Stomach (tissue), 9 donors: ENCODE results near the gene EXOC1L. TPM values are rescaled to one million over a fixed set of nuclear protein-coding genes. Genes with fewer than 3 reads are reported as not detected.

ENCODE experiments used
- DNase-seq, 2 donors: peaks; one replicate each; pipeline versions ENCODE4 v3.0.0 to v3.0.0-alpha.2; 2013 to 2019
- H3K27ac ChIP-seq, 5 donors: fragments of 200-600 bp in 4 of 5; sonication (generic) in 4 of 5; one replicate each; pipeline ENCODE4 v1.5.1; 2013 to 2019; ENCODE audit warnings: mild to moderate bottlenecking in 1 of 5, moderate library complexity in 1 of 5
- H3K27me3 ChIP-seq, 3 donors: fragments of 200-600 bp; sonication (generic); one replicate each; pipeline ENCODE4 v1.5.1; 2017 to 2019; ENCODE audit warnings: mixed run types in 1 of 3
- H3K36me3 ChIP-seq, 4 donors: fragments of 200-600 bp; sonication (generic); 1 replicate in 3 of 4; 2 replicates in 1 of 4; pipeline ENCODE4 v1.5.1; 2016 to 2019
- H3K4me1 ChIP-seq, 4 donors: fragments of 200-600 bp; sonication (generic); one replicate each; pipeline ENCODE4 v1.5.1; 2016 to 2019
- H3K4me3 ChIP-seq, 4 donors: fragments of 200-600 bp; sonication (generic) in 3 of 4; one replicate each; pipeline ENCODE4 v1.5.1; 2016 to 2019; ENCODE audit warnings: mild to moderate bottlenecking in 1 of 4
- H3K9me3 ChIP-seq, 4 donors: fragments of 200-600 bp; sonication (generic); one replicate each; pipeline ENCODE4 v1.5.1; 2016 to 2019
- EP300 ChIP-seq: sonication (generic); formaldehyde crosslinking; IDR thresholded peaks from one replicate; pipeline ENCODE4 v1.6.1; 2017; ENCODE audit warnings: antibody characterized with exemption
- POLR2A ChIP-seq, 4 donors: fragments of 450-650 bp; IDR thresholded peaks; one replicate each; pipeline ENCODE4 v1.6.1; 2016; ENCODE audit warnings: antibody characterized with exemption in 4 of 4, control low read depth in 2 of 4, mild to moderate bottlenecking in 1 of 4, moderate library complexity in 1 of 4
- POLR2AphosphoS5 ChIP-seq, 3 donors: sonication (generic); formaldehyde crosslinking; IDR thresholded peaks; one replicate each; pipeline ENCODE4 v1.6.1; 2016; ENCODE audit warnings: antibody characterized with exemption in 3 of 3
- WGBS, 5 donors: extraction: QIAGEN DNeasy Blood & Tissue Kit in 3 of 5; methylation state at CpG; one replicate each; pipeline versions ENCODE4 v1.1.5 to v1.1.7; 2013 to 2018; 5-methylcytosine and 5-hydroxymethylcytosine counted together
- intact Hi-C: fragments of 100-400 bp; cut with DNase I; formaldehyde crosslinking; loops from one replicate; pipeline ENCODE4 v1.15.1; 2023; ENCODE audit warnings: low total_unique reads
- polyA plus RNA-seq, 3 donors: library from polyadenylated mRNA; stranded (reverse); fragments of 200-250 nt; gene quantifications; one replicate each; pipeline ENCODE4 v1.2.3, GENCODE V29; 2013
- total RNA-seq, 5 donors: library from RNA; depleted of rRNA; stranded (reverse); fragments of >200 nt; gene quantifications; one replicate each; pipeline versions ENCODE4 v1.1.0 to v1.2.3, GENCODE V29; 2014 to 2016
- TF ChIP-seq, protein P1 (sequence below), 7 experiments: fragments of 450-650 bp in 4 of 7; fragments of 200-600 bp in 3 of 7; sonication (generic) in 3 of 7; IDR thresholded peaks; one replicate each; pipeline ENCODE4 v1.5.1; 2016 to 2019; ENCODE audit warnings: antibody characterized with exemption in 7 of 7, control low read depth in 2 of 7, mild to moderate bottlenecking in 1 of 7
- donor health status: healthy with polysubstance abuse.
- donor health status: Bipolar disorder and iron deficiency.
- donor health status: healthy.

EXOC1L gene
- total and polyA plus RNA-seq, 8 donors: 2.0 TPM; not detected in 7

DNA sequence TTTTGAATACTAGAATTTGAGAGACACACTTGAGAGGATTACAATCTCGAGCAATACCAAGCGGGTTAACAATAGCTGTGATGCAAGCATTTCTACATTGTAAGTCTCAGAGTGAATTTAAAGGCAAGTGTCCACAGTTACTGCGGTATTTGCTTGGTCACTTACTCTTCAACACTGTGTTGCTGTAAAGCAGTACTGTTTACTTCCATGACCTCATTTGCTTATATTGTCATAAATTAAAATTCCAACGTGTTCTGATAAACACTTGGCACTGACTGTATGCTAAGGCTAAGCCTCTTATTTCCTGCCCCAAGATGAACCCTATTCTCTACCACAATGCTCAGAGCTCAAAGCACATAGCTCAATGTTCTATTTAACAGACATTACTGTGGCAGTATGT, 11.1 kb downstream of the EXOC1L start:
- intact Hi-C loops: no loop called here
- WGBS, 5 donors: 37 to 45% (median 44%) methylated on average over 4 of the region's 4 CpGs
- no peak overlapping the region for H3K27ac ChIP-seq
- no peak overlapping the region for H3K4me3 ChIP-seq
- no peaks in the 10 kb centered on the region for H3K4me1 ChIP-seq
- peaks cover 0 to 3% (median 0%) of the 10 kb centered on the region in 3 donors for H3K27me3 ChIP-seq
- H3K9me3 ChIP-seq: no peaks in the 10 kb centered on the region
- no peak for DNase-seq
- TF ChIP-seq POLR2AphosphoS5 (IDR thresholded peaks at IDR 0.05) (no peak), POLR2A (IDR thresholded peaks at IDR 0.05) (no peak), EP300 (no peak)
- TF ChIP-seq, protein P1, sequence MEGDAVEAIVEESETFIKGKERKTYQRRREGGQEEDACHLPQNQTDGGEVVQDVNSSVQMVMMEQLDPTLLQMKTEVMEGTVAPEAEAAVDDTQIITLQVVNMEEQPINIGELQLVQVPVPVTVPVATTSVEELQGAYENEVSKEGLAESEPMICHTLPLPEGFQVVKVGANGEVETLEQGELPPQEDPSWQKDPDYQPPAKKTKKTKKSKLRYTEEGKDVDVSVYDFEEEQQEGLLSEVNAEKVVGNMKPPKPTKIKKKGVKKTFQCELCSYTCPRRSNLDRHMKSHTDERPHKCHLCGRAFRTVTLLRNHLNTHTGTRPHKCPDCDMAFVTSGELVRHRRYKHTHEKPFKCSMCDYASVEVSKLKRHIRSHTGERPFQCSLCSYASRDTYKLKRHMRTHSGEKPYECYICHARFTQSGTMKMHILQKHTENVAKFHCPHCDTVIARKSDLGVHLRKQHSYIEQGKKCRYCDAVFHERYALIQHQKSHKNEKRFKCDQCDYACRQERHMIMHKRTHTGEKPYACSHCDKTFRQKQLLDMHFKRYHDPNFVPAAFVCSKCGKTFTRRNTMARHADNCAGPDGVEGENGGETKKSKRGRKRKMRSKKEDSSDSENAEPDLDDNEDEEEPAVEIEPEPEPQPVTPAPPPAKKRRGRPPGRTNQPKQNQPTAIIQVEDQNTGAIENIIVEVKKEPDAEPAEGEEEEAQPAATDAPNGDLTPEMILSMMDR (IDR thresholded peaks at IDR 0.05): no peak
- H3K36me3 ChIP-seq: no peaks in the 10 kb centered on the region

DNA sequence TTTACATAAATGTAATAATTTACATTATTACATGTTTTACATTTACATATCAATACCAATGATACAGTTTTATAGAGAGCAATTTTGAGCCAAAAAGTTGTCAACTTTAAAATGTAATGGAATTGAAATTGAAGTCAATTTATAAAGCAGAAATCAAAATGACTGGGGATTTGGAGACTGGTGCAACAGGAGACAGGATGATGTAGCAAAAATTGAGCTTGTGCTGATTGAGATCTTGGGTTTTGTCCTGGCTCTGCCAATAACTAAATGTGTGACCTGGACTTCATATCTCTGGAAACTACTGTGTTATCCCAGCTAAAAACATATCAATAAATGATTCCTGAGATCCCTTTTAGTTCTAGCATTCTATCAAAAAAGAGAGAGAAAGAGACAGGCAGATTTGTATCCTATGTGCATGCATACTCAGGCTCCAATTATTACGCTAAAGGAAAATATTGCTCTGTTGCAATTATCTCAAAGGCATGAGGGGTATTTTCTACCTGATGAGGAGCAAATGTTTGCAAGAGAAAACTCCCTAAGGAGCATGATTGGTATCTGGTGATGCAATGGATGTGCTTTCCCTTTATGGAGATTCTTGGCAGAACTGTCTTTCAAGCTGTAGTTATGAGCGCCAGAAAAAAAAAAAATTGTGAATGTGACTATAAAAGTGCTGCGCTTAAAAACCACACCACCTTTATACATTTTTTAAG, 14.7 kb downstream of the EXOC1L start:
- no peak overlapping the region for H3K27ac ChIP-seq
- 93 to 95% (median 94%) methylated on average over 3 of the region's 3 CpGs for WGBS, 5 donors
- peaks cover 0 to 12% (median 6%) of the 10 kb centered on the region in 4 donors for H3K9me3 ChIP-seq
- H3K4me3 ChIP-seq: no peak overlapping the region
- no peaks in the 10 kb centered on the region for H3K4me1 ChIP-seq
- peaks cover 0 to 8% (median 0%) of the 10 kb centered on the region in 3 donors for H3K27me3 ChIP-seq
- H3K36me3 ChIP-seq: no peaks in the 10 kb centered on the region
- no peak for DNase-seq
- intact Hi-C loops: no loop called here
- TF ChIP-seq EP300 (no peak), POLR2AphosphoS5 (IDR thresholded peaks at IDR 0.05) (no peak), POLR2A (IDR thresholded peaks at IDR 0.05) (no peak)
- TF ChIP-seq, protein P1 (IDR thresholded peaks at IDR 0.05): no peak

DNA sequence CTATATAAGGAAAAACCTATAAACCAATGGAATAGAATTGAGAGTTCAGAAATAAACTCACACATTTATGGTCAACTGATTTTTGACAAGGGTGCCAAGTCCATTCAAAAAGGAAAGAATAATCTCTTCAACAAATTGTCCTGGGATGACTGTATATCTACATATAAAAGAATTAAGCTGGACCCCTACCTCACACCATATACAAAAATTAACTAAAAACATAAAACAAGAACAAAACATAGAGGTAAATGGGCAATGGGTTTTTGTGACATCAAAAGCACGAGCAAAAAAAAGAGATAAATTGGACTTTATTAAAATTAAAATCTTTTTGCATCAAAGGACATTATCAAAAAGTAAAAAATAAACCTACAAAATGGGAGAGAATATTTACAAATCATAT, 18.3 kb downstream of the EXOC1L start:
- 61 to 79% (median 70%) methylated on average over 1 of the region's 1 CpG for WGBS, 5 donors
- no peak overlapping the region for H3K4me3 ChIP-seq
- intact Hi-C loops: no loop called here
- H3K27ac ChIP-seq: no peak overlapping the region
- DNase-seq: no peak
- H3K27me3 ChIP-seq: peaks cover 0 to 12% (median 0%) of the 10 kb centered on the region in 3 donors
- no peaks in the 10 kb centered on the region for H3K4me1 ChIP-seq
- peaks cover 0 to 12% (median 6%) of the 10 kb centered on the region in 4 donors for H3K9me3 ChIP-seq
- no peaks in the 10 kb centered on the region for H3K36me3 ChIP-seq
- TF ChIP-seq EP300 (no peak), POLR2A (IDR thresholded peaks at IDR 0.05) (no peak), POLR2AphosphoS5 (IDR thresholded peaks at IDR 0.05) (no peak)
- TF ChIP-seq, protein P1 (IDR thresholded peaks at IDR 0.05): no peak

DNA sequence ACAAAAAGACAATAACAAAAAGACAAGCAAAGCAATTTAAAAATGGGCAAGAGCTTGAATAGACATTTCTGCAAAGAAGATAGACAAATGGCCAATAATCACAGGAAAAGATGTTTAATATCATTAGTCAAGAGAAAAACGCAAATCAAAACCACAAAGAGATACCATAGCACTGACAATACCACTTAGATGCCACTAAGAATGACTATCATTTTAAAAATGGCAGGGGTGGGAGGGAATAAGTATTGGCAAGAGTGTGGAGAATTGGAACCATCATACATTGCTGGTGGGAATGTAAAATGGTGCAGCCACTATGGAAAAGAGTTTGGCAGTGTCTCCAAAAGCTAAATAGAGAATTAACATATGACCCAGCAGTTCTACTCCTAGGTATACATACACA, 18.8 kb downstream of the EXOC1L start:
- intact Hi-C loops: no loop called here
- TF ChIP-seq POLR2AphosphoS5 (IDR thresholded peaks at IDR 0.05) (no peak), EP300 (no peak), POLR2A (IDR thresholded peaks at IDR 0.05) (no peak)
- TF ChIP-seq, protein P1 (IDR thresholded peaks at IDR 0.05): no peak

More for the DNA sequence above, 18.8 kb downstream of the EXOC1L start:
- Histone ChIP-seq H3K9me3 (peaks cover 0 to 12% (median 6%) of the 10 kb centered on the region in 4 donors), H3K4me1 (no peaks in the 10 kb centered on the region), H3K27me3 (peaks cover 0 to 12% (median 0%) of the 10 kb centered on the region in 3 donors), H3K36me3 (no peaks in the 10 kb centered on the region), H3K27ac (no peak overlapping the region), H3K4me3 (no peak overlapping the region)
- WGBS, 5 donors: 62 to 79% (median 70%) methylated on average over 1 of the region's 1 CpG
- DNase-seq: no peak
